ENCODE measurements around the gene TM6SF1. TPM values are rescaled to one million over a fixed set of nuclear protein-coding genes. Genes with fewer than 3 reads are reported as not detected.

TM6SF1 gene
- total RNA-seq, 1 experiment from 2014 or later = not detected

GRCh38 chr15:83077491-83078230 lies 29.8 kb upstream of the TM6SF1 start:
- H3K9me3 Mint-ChIP-seq (ENCODE audit: unreplicated experiment) = peaks cover 18% of the 10 kb centered on the region
- H3K4me1 ChIP-seq = no peaks in the 10 kb centered on the region
- TF ChIP-seq CTCF (IDR thresholded peaks at IDR 0.05; ENCODE audit: insufficient read depth in 1 of 2, low read depth in 1 of 2, low read length in 1 of 2, severe bottlenecking in 1 of 2, unreplicated experiment in 1 of 2) = no peak
- no peak overlapping the region for H3K27ac Mint-ChIP-seq (ENCODE audit: unreplicated experiment)
- H3K9me3 ChIP-seq = peaks cover 13% of the 10 kb centered on the region; the same call in 1 of the 2 replicates
- POLR2A ChIA-PET = no interaction called here
- H3K4me3 Mint-ChIP-seq (ENCODE audit: unreplicated experiment) = no peak overlapping the region
- no peak overlapping the region for H3K4me3 ChIP-seq (ENCODE audit: low read depth, low read length)
- no TSS peak for BruUV-seq (replicated peaks)
- CTCF ChIA-PET = interaction anchor here (0.6 kb wide), 1 partner anchor 11 kb away, joined by 6 read pairs; no protein-coding TSS in a partner anchor
- no peaks in the 10 kb centered on the region for H3K4me1 Mint-ChIP-seq (ENCODE audit: low read depth, unreplicated experiment)
- intact Hi-C loops (cut with micrococcal nuclease; ENCODE audit: unreplicated experiment) = no loop called here
- H3K27me3 Mint-ChIP-seq (ENCODE audit: insufficient read depth, unreplicated experiment) = peaks cover 14% of the 10 kb centered on the region
- H3K36me3 Mint-ChIP-seq (ENCODE audit: insufficient read depth, unreplicated experiment) = no peaks in the 10 kb centered on the region
- H3K36me3 ChIP-seq (ENCODE audit: control insufficient read depth, insufficient read depth, low read length) = no peaks in the 10 kb centered on the region
- DNase-seq = no peak
- H3K27me3 ChIP-seq (replicated peaks; ENCODE audit: control insufficient read depth, insufficient read depth, low read length) = no peaks in the 10 kb centered on the region

GRCh38 chr15:83078712-83079111 lies 28.7 kb upstream of the TM6SF1 start:
- Histone ChIP-seq H3K9me3 (0 out of 2 replicates have a peak, but pooled peaks cover 7% of the 10 kb centered on the region), H3K4me1 (no peaks in the 10 kb centered on the region), H3K27me3 (replicated peaks; ENCODE audit: control insufficient read depth, insufficient read depth, low read length) (no peaks in the 10 kb centered on the region), H3K4me3 (ENCODE audit: low read depth, low read length) (no peak overlapping the region), H3K36me3 (ENCODE audit: control insufficient read depth, insufficient read depth, low read length) (no peaks in the 10 kb centered on the region)
- no peak for TF ChIP-seq CTCF (IDR thresholded peaks at IDR 0.05; ENCODE audit: insufficient read depth in 1 of 2, low read depth in 1 of 2, low read length in 1 of 2, severe bottlenecking in 1 of 2, unreplicated experiment in 1 of 2)
- Mint-ChIP-seq H3K36me3 (ENCODE audit: insufficient read depth, unreplicated experiment) (no peaks in the 10 kb centered on the region), H3K4me3 (ENCODE audit: unreplicated experiment) (no peak overlapping the region), H3K9me3 (ENCODE audit: unreplicated experiment) (peaks cover 16% of the 10 kb centered on the region), H3K4me1 (ENCODE audit: low read depth, unreplicated experiment) (no peaks in the 10 kb centered on the region), H3K27ac (ENCODE audit: unreplicated experiment) (no peak overlapping the region), H3K27me3 (ENCODE audit: insufficient read depth, unreplicated experiment) (peaks cover 14% of the 10 kb centered on the region)
- POLR2A ChIA-PET = no interaction called here
- CTCF ChIA-PET = no interaction called here
- intact Hi-C loops (cut with micrococcal nuclease; ENCODE audit: unreplicated experiment) = no loop called here
- no peak for DNase-seq
- BruUV-seq (replicated peaks) = no TSS peak

- no peak overlapping the region for H3K27ac Mint-ChIP-seq (ENCODE audit: unreplicated experiment)
- H3K27me3 Mint-ChIP-seq (ENCODE audit: insufficient read depth, unreplicated experiment) = peaks cover 14% of the 10 kb centered on the region
- no peak for DNase-seq
- CTCF ChIA-PET = no interaction called here
- Histone ChIP-seq H3K36me3 (ENCODE audit: control insufficient read depth, insufficient read depth, low read length) (no peaks in the 10 kb centered on the region), H3K4me1 (no peaks in the 10 kb centered on the region), H3K9me3 (no peaks in the 10 kb centered on the region), H3K4me3 (ENCODE audit: low read depth, low read length) (no peak overlapping the region), H3K27me3 (replicated peaks; ENCODE audit: control insufficient read depth, insufficient read depth, low read length) (no peaks in the 10 kb centered on the region)
- H3K9me3 Mint-ChIP-seq (ENCODE audit: unreplicated experiment) = no peaks in the 10 kb centered on the region
- POLR2A ChIA-PET = no interaction called here
- H3K36me3 Mint-ChIP-seq (ENCODE audit: insufficient read depth, unreplicated experiment) = no peaks in the 10 kb centered on the region
- H3K4me3 Mint-ChIP-seq (ENCODE audit: unreplicated experiment) = no peak overlapping the region
- intact Hi-C loops (cut with micrococcal nuclease; ENCODE audit: unreplicated experiment) = no loop called here
- no TSS peak for BruUV-seq (replicated peaks)
- TF ChIP-seq CTCF (IDR thresholded peaks at IDR 0.05; ENCODE audit: insufficient read depth in 1 of 2, low read depth in 1 of 2, low read length in 1 of 2, severe bottlenecking in 1 of 2, unreplicated experiment in 1 of 2) = no peak
- H3K4me1 Mint-ChIP-seq (ENCODE audit: low read depth, unreplicated experiment) = no peaks in the 10 kb centered on the region
Measured at GRCh38 chr15:83081256-83082014, 26.0 kb upstream of the TM6SF1 start.
